ENCODE data around the gene PLXDC1. TPM values are rescaled to one million over a fixed set of nuclear protein-coding genes. Genes with fewer than 3 reads are reported as not detected.

Gene PLXDC1
- total and polyA plus RNA-seq, 7 experiments from 2014 or later: 2.3 to 55.7 (median 30.8) TPM

- no peak for DNase-seq
- no peak overlapping the region for H3K27ac ChIP-seq (ENCODE audit: low read depth, low read length)
- Mint-ChIP-seq H3K36me3 (peaks cover 0 to 16% (median 0%) of the 10 kb centered on the region in 5 donors), H3K4me1 (peaks cover 33 to 69% (median 47%) of the 10 kb centered on the region in 7 donors), H3K27me3 (peaks cover 0 to 54% (median 4%) of the 10 kb centered on the region in 5 donors), H3K9me3 (peaks cover 0 to 23% (median 0%) of the 10 kb centered on the region in 11 donors), H3K27ac (peak overlapping the region in 8 of 9 donors; percentile 52 to 86 (median 74)), H3K4me3 (peak overlapping the region; percentile 7 to 100 (median 87))
- peak overlapping the region; percentile 52 for H3K4me3 ChIP-seq (ENCODE audit: low read length)
- H3K27me3 ChIP-seq (ENCODE audit: control insufficient read depth in 2 of 2, insufficient read depth in 2 of 2, low read length in 2 of 2): no peaks in the 10 kb centered on the region
- intact Hi-C loops (cut with micrococcal nuclease): loop anchor here (5.0 to 10.0 kb wide), 7 partner anchors 87 to 475 kb away; partner anchors contain the start of genes CDK12 (in 1 of the 2), CWC25 (in 1 of the 2), EPOP (in 1 of the 2) and FBXO47 (in 1 of the 2)
- no peak for ATAC-seq
- H3K36me3 ChIP-seq (ENCODE audit: control insufficient read depth in 2 of 3, insufficient read depth in 3 of 3, low read length in 3 of 3): peaks cover 0 to 8% (median 0%) of the 10 kb centered on the region in 3 experiments
- no peaks in the 10 kb centered on the region for H3K9me3 ChIP-seq (ENCODE audit: control insufficient read depth in 2 of 3, low read length in 3 of 3)
- peaks cover 10 to 26% of the 10 kb centered on the region in 2 donors for H3K4me1 ChIP-seq (ENCODE audit: control insufficient read depth in 2 of 2, insufficient read depth in 2 of 2, low read length in 2 of 2)
- ChIA-PET CTCF (interaction anchor here (0.6 to 6.4 kb wide), 2 partner anchors 15 to 167 kb away, joined by 3 to 124 read pairs; no protein-coding TSS in a partner anchor), POLR2A (interaction anchor here (1.0 to 4.6 kb wide), 2 partner anchors 58 to 88 kb away, joined by 3 to 43 read pairs; no protein-coding TSS in a partner anchor)
Observed at GRCh38 chr17:39150104-39150634, 1.3 kb downstream of the PLXDC1 start.

GRCh38 chr17:39147221-39148185 lies 3.9 kb downstream of the PLXDC1 start:
- CTCF ChIA-PET: interaction anchor here (0.7 to 1.7 kb wide), 5 partner anchors 52 to 164 kb away, joined by 3 to 6 read pairs (median 3); partner anchors contain the start of gene RPL19
- peaks cover 8 to 61% (median 46%) of the 10 kb centered on the region in 7 donors for H3K4me1 Mint-ChIP-seq
- POLR2A ChIA-PET: interaction anchor here (0.5 to 0.6 kb wide), 3 partner anchors 50 to 1927 kb away, joined by 3 to 4 read pairs (median 3); no protein-coding TSS in a partner anchor
- peaks cover 0 to 38% (median 0%) of the 10 kb centered on the region in 5 donors for H3K27me3 Mint-ChIP-seq
- no peaks in the 10 kb centered on the region for H3K9me3 ChIP-seq (ENCODE audit: control insufficient read depth in 2 of 3, low read length in 3 of 3)
- intact Hi-C loops (cut with micrococcal nuclease): no loop called here
- no peak for ATAC-seq
- H3K36me3 ChIP-seq (ENCODE audit: control insufficient read depth in 2 of 3, insufficient read depth in 3 of 3, low read length in 3 of 3): peaks cover 0 to 3% (median 0%) of the 10 kb centered on the region in 3 experiments
- peaks cover 0 to 3% (median 0%) of the 10 kb centered on the region in 11 donors for H3K9me3 Mint-ChIP-seq
- no peaks in the 10 kb centered on the region for H3K27me3 ChIP-seq (ENCODE audit: control insufficient read depth in 2 of 2, insufficient read depth in 2 of 2, low read length in 2 of 2)
- no peak overlapping the region for H3K4me3 ChIP-seq (ENCODE audit: low read length)
- peaks cover 0 to 4% (median 0%) of the 10 kb centered on the region in 5 donors for H3K36me3 Mint-ChIP-seq
- no peak for DNase-seq
- peak overlapping the region in 7 of 9 donors; percentile 14 to 72 (median 40) for H3K27ac Mint-ChIP-seq
- peak overlapping the region in 2 of 10 donors; percentile 20 to 29 for H3K4me3 Mint-ChIP-seq
- no peak overlapping the region for H3K27ac ChIP-seq (ENCODE audit: low read depth, low read length)
- peaks cover 7 to 26% of the 10 kb centered on the region in 2 donors for H3K4me1 ChIP-seq (ENCODE audit: control insufficient read depth in 2 of 2, insufficient read depth in 2 of 2, low read length in 2 of 2)

GRCh38 chr17:39146273-39146672 lies 5.2 kb downstream of the PLXDC1 start:
- intact Hi-C loops (cut with micrococcal nuclease): no loop called here
- no peaks in the 10 kb centered on the region for H3K27me3 ChIP-seq (ENCODE audit: control insufficient read depth in 2 of 2, insufficient read depth in 2 of 2, low read length in 2 of 2)
- no peaks in the 10 kb centered on the region for H3K36me3 ChIP-seq (ENCODE audit: control insufficient read depth in 2 of 3, insufficient read depth in 3 of 3, low read length in 3 of 3)
- H3K36me3 Mint-ChIP-seq: peaks cover 0 to 6% (median 4%) of the 10 kb centered on the region in 5 donors
- no peak for ATAC-seq
- no peaks in the 10 kb centered on the region for H3K9me3 ChIP-seq (ENCODE audit: control insufficient read depth in 2 of 3, low read length in 3 of 3)
- peaks cover 0 to 56% (median 42%) of the 10 kb centered on the region in 7 donors for H3K4me1 Mint-ChIP-seq
- H3K27ac Mint-ChIP-seq: no peak overlapping the region
- ChIA-PET CTCF (interaction anchor here (0.6 to 3.2 kb wide), 6 partner anchors 28 to 172 kb away, joined by 3 to 12 read pairs (median 4); no protein-coding TSS in a partner anchor), POLR2A (interaction anchor here (1.3 kb wide), 1 partner anchor 44 kb away, joined by 3 read pairs; no protein-coding TSS in a partner anchor)
- H3K27me3 Mint-ChIP-seq: peaks cover 0 to 29% (median 0%) of the 10 kb centered on the region in 5 donors
- no peak overlapping the region for H3K27ac ChIP-seq (ENCODE audit: low read depth, low read length)
- no peak overlapping the region for H3K4me3 Mint-ChIP-seq
- H3K9me3 Mint-ChIP-seq: peaks cover 0 to 5% (median 0%) of the 10 kb centered on the region in 11 donors
- DNase-seq: no peak
- H3K4me1 ChIP-seq (ENCODE audit: control insufficient read depth in 2 of 2, insufficient read depth in 2 of 2, low read length in 2 of 2): peaks cover 0 to 20% of the 10 kb centered on the region in 2 donors
- no peak overlapping the region for H3K4me3 ChIP-seq (ENCODE audit: low read length)

GRCh38 chr17:39145143-39145542 lies 6.3 kb downstream of the PLXDC1 start:
- CTCF ChIA-PET: interaction anchor here (1.0 to 3.2 kb wide), 6 partner anchors 8 to 171 kb away, joined by 3 to 12 read pairs (median 4); no protein-coding TSS in a partner anchor
- POLR2A ChIA-PET: no interaction called here
- peaks cover 0 to 5% (median 0%) of the 10 kb centered on the region in 11 donors for H3K9me3 Mint-ChIP-seq
- no peak overlapping the region for H3K4me3 Mint-ChIP-seq
- H3K36me3 Mint-ChIP-seq: peaks cover 0 to 6% (median 4%) of the 10 kb centered on the region in 5 donors
- Histone ChIP-seq H3K9me3 (ENCODE audit: control insufficient read depth in 2 of 3, low read length in 3 of 3) (no peaks in the 10 kb centered on the region), H3K4me3 (ENCODE audit: low read length) (no peak overlapping the region), H3K4me1 (ENCODE audit: control insufficient read depth in 2 of 2, insufficient read depth in 2 of 2, low read length in 2 of 2) (peaks cover 0 to 10% of the 10 kb centered on the region in 2 donors), H3K27me3 (ENCODE audit: control insufficient read depth in 2 of 2, insufficient read depth in 2 of 2, low read length in 2 of 2) (no peaks in the 10 kb centered on the region), H3K27ac (ENCODE audit: low read depth, low read length) (no peak overlapping the region), H3K36me3 (ENCODE audit: control insufficient read depth in 2 of 3, insufficient read depth in 3 of 3, low read length in 3 of 3) (no peaks in the 10 kb centered on the region)
- peaks cover 0 to 19% (median 0%) of the 10 kb centered on the region in 5 donors for H3K27me3 Mint-ChIP-seq
- peak overlapping the region in 2 of 9 donors; percentile 11 to 39 for H3K27ac Mint-ChIP-seq
- intact Hi-C loops (cut with micrococcal nuclease): no loop called here
- H3K4me1 Mint-ChIP-seq: peaks cover 0 to 47% (median 33%) of the 10 kb centered on the region in 7 donors
- DNase-seq: no peak
- no peak for ATAC-seq

- no peak overlapping the region for H3K4me3 Mint-ChIP-seq
- POLR2A ChIA-PET: interaction anchor here (0.6 to 0.9 kb wide), 2 partner anchors 9 to 10 kb away, joined by 3 read pairs; no protein-coding TSS in a partner anchor
- Histone ChIP-seq H3K27ac (ENCODE audit: low read depth, low read length) (no peak overlapping the region), H3K36me3 (ENCODE audit: control insufficient read depth in 2 of 3, insufficient read depth in 3 of 3, low read length in 3 of 3) (no peaks in the 10 kb centered on the region), H3K27me3 (ENCODE audit: control insufficient read depth in 2 of 2, insufficient read depth in 2 of 2, low read length in 2 of 2) (no peaks in the 10 kb centered on the region), H3K4me3 (ENCODE audit: low read length) (no peak overlapping the region), H3K9me3 (ENCODE audit: control insufficient read depth in 2 of 3, low read length in 3 of 3) (no peaks in the 10 kb centered on the region), H3K4me1 (ENCODE audit: control insufficient read depth in 2 of 2, insufficient read depth in 2 of 2, low read length in 2 of 2) (peaks cover 0 to 5% of the 10 kb centered on the region in 2 donors)
- peaks cover 0 to 12% (median 0%) of the 10 kb centered on the region in 5 donors for H3K27me3 Mint-ChIP-seq
- CTCF ChIA-PET: interaction anchor here (1.2 to 3.2 kb wide), 2 partner anchors 9 to 162 kb away, joined by 5 to 12 read pairs; no protein-coding TSS in a partner anchor
- no peak for DNase-seq
- H3K4me1 Mint-ChIP-seq: peaks cover 0 to 40% (median 26%) of the 10 kb centered on the region in 7 donors
- H3K9me3 Mint-ChIP-seq: peaks cover 0 to 5% (median 0%) of the 10 kb centered on the region in 11 donors
- H3K27ac Mint-ChIP-seq: peak overlapping the region in 7 of 9 donors; percentile 0 to 70 (median 43)
- intact Hi-C loops (cut with micrococcal nuclease): no loop called here
- H3K36me3 Mint-ChIP-seq: peaks cover 0 to 6% (median 4%) of the 10 kb centered on the region in 5 donors
- no peak for ATAC-seq
Observed at GRCh38 chr17:39144416-39144840, 7.0 kb downstream of the PLXDC1 start.
